ENCODE data around the gene ARL15.

DNA sequence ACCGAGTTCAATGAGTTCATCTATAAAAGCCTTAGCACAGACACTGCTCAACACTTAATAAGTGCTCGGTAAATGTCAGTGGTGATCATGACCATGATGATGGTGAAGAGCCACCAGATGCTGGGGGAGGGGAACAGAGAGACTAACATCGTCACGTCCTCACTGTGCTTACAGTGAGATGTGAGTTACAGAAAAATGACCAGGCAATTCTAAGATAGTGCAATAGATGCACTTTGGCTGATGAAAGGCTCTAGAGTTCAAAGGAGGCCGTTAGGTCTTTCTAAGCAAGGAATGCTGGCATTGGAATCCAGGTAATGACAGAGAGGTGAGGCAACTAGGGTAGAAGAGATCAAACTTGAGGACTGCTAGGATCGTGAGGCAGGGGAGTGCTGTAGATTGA lies 36.7 kb downstream of the ARL15 start:
- TF ChIP-seq, protein P1, sequence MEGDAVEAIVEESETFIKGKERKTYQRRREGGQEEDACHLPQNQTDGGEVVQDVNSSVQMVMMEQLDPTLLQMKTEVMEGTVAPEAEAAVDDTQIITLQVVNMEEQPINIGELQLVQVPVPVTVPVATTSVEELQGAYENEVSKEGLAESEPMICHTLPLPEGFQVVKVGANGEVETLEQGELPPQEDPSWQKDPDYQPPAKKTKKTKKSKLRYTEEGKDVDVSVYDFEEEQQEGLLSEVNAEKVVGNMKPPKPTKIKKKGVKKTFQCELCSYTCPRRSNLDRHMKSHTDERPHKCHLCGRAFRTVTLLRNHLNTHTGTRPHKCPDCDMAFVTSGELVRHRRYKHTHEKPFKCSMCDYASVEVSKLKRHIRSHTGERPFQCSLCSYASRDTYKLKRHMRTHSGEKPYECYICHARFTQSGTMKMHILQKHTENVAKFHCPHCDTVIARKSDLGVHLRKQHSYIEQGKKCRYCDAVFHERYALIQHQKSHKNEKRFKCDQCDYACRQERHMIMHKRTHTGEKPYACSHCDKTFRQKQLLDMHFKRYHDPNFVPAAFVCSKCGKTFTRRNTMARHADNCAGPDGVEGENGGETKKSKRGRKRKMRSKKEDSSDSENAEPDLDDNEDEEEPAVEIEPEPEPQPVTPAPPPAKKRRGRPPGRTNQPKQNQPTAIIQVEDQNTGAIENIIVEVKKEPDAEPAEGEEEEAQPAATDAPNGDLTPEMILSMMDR (conservative IDR thresholded peaks at IDR 0.05; ENCODE audit: low read depth, low read length), result no peak
- TF ChIP-seq EZH2 (IDR thresholded peaks at IDR 0.05; ENCODE audit: low read length, unreplicated experiment), result no peak

Data from PC-3 (cell line).